BLaER1 (cell line): ENCODE data around the gene TAAR5.

Experiments
- H3K27ac ChIP-seq: shearing (Covaris generic); formaldehyde crosslinking; 2 replicates; pipeline ENCODE4 v1.8.1; 2022
- H3K27me3 ChIP-seq: shearing (Covaris generic); formaldehyde crosslinking; 2 replicates; pipeline ENCODE4 v1.8.1; 2022
- H3K36me3 ChIP-seq: shearing (Covaris generic); formaldehyde crosslinking; 2 replicates; pipeline ENCODE4 v1.8.1; 2022
- H3K4me1 ChIP-seq: shearing (Covaris generic); formaldehyde crosslinking; 2 replicates; pipeline ENCODE4 v1.8.1; 2022
- H3K4me2 ChIP-seq: shearing (Covaris generic); formaldehyde crosslinking; 2 replicates; pipeline ENCODE4 v1.8.1; 2022
- H3K4me3 ChIP-seq: shearing (Covaris generic); formaldehyde crosslinking; 2 replicates; pipeline ENCODE4 v1.8.1; 2022
- H3K9ac ChIP-seq: shearing (Covaris generic); formaldehyde crosslinking; 2 replicates; pipeline ENCODE4 v1.8.1; 2022
- H3K9me3 ChIP-seq: shearing (Covaris generic); formaldehyde crosslinking; 2 replicates; pipeline ENCODE4 v1.8.1; 2022
- H4K20me1 ChIP-seq: shearing (Covaris generic); formaldehyde crosslinking; 2 replicates; pipeline ENCODE4 v1.8.1; 2022
- Cebpa-rat ChIP-seq: shearing (Covaris generic); IDR thresholded peaks from 2 replicates; pipeline ENCODE4 v1.8.1; 2022

TAAR5 gene

GRCh38 chr6:132548746-132549463 is 40.6 kb downstream of the TAAR5 start:
- Histone ChIP-seq H3K36me3 (no peaks in the 10 kb centered on the region), H3K4me1 (no peaks in the 10 kb centered on the region), H3K4me2 (no peak overlapping the region), H3K9ac (no peak overlapping the region), H4K20me1 (no peaks in the 10 kb centered on the region), H3K27me3 (no peaks in the 10 kb centered on the region), H3K9me3 (no peaks in the 10 kb centered on the region), H3K27ac (no peak overlapping the region), H3K4me3 (no peak overlapping the region)
- TF ChIP-seq Cebpa-rat, result no peak

- Histone ChIP-seq H3K9ac (no peak overlapping the region), H3K27me3 (no peaks in the 10 kb centered on the region), H3K4me1 (no peaks in the 10 kb centered on the region), H4K20me1 (no peaks in the 10 kb centered on the region), H3K36me3 (no peaks in the 10 kb centered on the region), H3K27ac (no peak overlapping the region), H3K9me3 (no peaks in the 10 kb centered on the region), H3K4me3 (no peak overlapping the region), H3K4me2 (no peak overlapping the region)
- no peak for TF ChIP-seq Cebpa-rat
These were observed 44.7 kb downstream of the TAAR5 start for GRCh38 chr6:132544826-132545225.
